K562 (cell line): ENCODE data around the gene LTBP2. TPM values are rescaled to one million over a fixed set of nuclear protein-coding genes. Genes with fewer than 3 reads are reported as not detected.

Source experiments
- ARID1B ChIP-seq: fragments of 450-650 bp; IDR thresholded peaks from 2 replicates; pipeline ENCODE4 v1.6.1; 2016; ENCODE audit warnings: antibody characterized with exemption, mild to moderate bottlenecking, inconsistent platforms
- ASH1L ChIP-seq: fragments of 450-650 bp; IDR thresholded peaks from 2 replicates; pipeline ENCODE4 v1.6.1; 2018; ENCODE audit warnings: borderline replicate concordance, mild to moderate bottlenecking, low read depth; ENCODE audit not compliant: partially characterized antibody
- BRD4 ChIP-seq: fragments of 200-600 bp; sonication (generic); IDR thresholded peaks from 2 replicates; pipeline ENCODE4 v1.6.1; 2017; ENCODE audit warnings: inconsistent platforms
- HNRNPH1 ChIP-seq: fragments of 200-400 bp; formaldehyde crosslinking; optimal IDR thresholded peaks from 2 replicates; pipeline ENCODE3; 2017; ENCODE audit warnings: low read depth, mild to moderate bottlenecking, low read length, moderate library complexity
- MCM3 ChIP-seq: fragments of 450-650 bp; IDR thresholded peaks from 2 replicates; pipeline ENCODE4 v1.6.1; 2016
- PPARD ChIP-seq: fragments of 250-450 bp; sonication (Bioruptor Pico); IDR thresholded peaks from 2 replicates; pipeline ENCODE4 v1.8.0; 2022; ENCODE audit warnings: inconsistent platforms, mild to moderate bottlenecking, moderate library complexity
- PTRF ChIP-seq: fragments of 450-650 bp; IDR thresholded peaks from 2 replicates; pipeline ENCODE4 v1.6.1; 2016; ENCODE audit warnings: mild to moderate bottlenecking, missing genetic modification characterization, missing compliant biosample characterization
- SRSF9 ChIP-seq: fragments of 200-400 bp; formaldehyde crosslinking; IDR thresholded peaks from 2 replicates; pipeline ENCODE4 v1.6.1; 2017; ENCODE audit warnings: low read depth, low read length, borderline replicate concordance
- ZNF133 ChIP-seq: fragments of 250-450 bp; sonication (Bioruptor Pico); IDR thresholded peaks from 2 replicates; pipeline ENCODE4 v1.4.0; 2020; ENCODE audit warnings: mild to moderate bottlenecking
- polyA plus RNA-seq, 8 experiments: library from polyadenylated mRNA; depleted of rRNA in 4 of 8; stranded (reverse) in 5 of 8; unstranded in 3 of 8; fragments of >200 nt; fragmentation: Nextera tagmentation in 2 of 8; fragmentation: Illumina TruSeq in 1 of 8; extraction: Ambion mirVana in 2 of 8; extraction: Trizol in 1 of 8; gene quantifications; 2 replicates each; pipeline versions ENCODE4 v1.2.1 to v1.2.3, GENCODE V29; 2011 to 2014; ENCODE audit warnings: inconsistent platforms in 1 of 8, missing spikeins in 1 of 8
- total RNA-seq, 7 experiments: library from RNA; depleted of rRNA in 6 of 7; stranded (reverse); fragments of >200 nt in 6 of 7; fragmentation: Illumina TruSeq in 2 of 7; extraction: Trizol in 2 of 7; gene quantifications; 2 replicates each; pipeline versions ENCODE4 v1.2.1 to v1.2.3, GENCODE V29; 2011 to 2021; ENCODE audit warnings: low replicate concordance in 1 of 7
- TF ChIP-seq, protein P1 (sequence below): sonication (generic); formaldehyde crosslinking; IDR thresholded peaks from 2 replicates; pipeline ENCODE4 v1.8.1; 2022; ENCODE audit warnings: missing genetic modification reagents
- TF ChIP-seq, protein P2 (sequence below): fragments of 250-450 bp; sonication (Bioruptor Pico); IDR thresholded peaks from 2 replicates; pipeline ENCODE4 v1.5.0; 2021; ENCODE audit warnings: mild to moderate bottlenecking, moderate library complexity
- TF ChIP-seq, protein P3 (sequence below): fragments of 450-650 bp; IDR thresholded peaks from one replicate; pipeline ENCODE4 v1.6.1; 2018; ENCODE audit warnings: mild to moderate bottlenecking, moderate library complexity; ENCODE audit not compliant: partially characterized antibody

Gene LTBP2
- total and polyA plus RNA-seq, 9 of the 15 experiments (the other 6 are each of a cell fraction or from before 2014, with no cell fraction given), result under 0.01 to 0.18 (median 0.03) TPM; not detected in 3

DNA sequence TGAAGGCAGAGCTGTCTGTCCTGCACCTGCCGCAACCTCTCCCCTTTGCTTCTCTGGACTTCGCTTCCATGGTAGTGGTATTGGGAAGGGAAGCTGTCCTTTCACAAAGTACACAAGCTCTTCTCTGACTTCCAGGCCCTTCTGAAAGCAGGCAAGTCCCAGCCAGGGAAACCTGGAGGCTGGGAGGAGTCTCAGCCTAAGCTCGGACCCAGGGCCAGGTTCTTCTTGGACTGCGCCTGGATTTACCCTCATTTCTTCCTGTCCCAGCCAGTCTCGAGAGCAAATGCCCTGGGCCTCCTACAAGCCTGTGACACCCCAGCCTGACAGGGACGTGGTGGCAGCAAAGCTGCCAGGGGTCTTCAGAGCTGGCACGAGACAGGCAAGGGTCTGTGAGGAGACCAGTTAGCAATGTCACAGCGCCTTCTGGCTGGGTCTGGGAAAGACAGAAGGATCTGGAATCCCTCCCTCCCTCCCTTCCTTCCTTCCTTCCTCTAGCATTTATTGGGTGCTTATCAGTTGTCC lies 96.1 kb downstream of the LTBP2 start (continued):
- TF ChIP-seq, protein P1, sequence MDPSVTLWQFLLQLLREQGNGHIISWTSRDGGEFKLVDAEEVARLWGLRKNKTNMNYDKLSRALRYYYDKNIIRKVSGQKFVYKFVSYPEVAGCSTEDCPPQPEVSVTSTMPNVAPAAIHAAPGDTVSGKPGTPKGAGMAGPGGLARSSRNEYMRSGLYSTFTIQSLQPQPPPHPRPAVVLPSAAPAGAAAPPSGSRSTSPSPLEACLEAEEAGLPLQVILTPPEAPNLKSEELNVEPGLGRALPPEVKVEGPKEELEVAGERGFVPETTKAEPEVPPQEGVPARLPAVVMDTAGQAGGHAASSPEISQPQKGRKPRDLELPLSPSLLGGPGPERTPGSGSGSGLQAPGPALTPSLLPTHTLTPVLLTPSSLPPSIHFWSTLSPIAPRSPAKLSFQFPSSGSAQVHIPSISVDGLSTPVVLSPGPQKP, result no peak
- no peak for TF ChIP-seq ZNF133 (CRISPR knock-in tag)
- TF ChIP-seq, protein P2, sequence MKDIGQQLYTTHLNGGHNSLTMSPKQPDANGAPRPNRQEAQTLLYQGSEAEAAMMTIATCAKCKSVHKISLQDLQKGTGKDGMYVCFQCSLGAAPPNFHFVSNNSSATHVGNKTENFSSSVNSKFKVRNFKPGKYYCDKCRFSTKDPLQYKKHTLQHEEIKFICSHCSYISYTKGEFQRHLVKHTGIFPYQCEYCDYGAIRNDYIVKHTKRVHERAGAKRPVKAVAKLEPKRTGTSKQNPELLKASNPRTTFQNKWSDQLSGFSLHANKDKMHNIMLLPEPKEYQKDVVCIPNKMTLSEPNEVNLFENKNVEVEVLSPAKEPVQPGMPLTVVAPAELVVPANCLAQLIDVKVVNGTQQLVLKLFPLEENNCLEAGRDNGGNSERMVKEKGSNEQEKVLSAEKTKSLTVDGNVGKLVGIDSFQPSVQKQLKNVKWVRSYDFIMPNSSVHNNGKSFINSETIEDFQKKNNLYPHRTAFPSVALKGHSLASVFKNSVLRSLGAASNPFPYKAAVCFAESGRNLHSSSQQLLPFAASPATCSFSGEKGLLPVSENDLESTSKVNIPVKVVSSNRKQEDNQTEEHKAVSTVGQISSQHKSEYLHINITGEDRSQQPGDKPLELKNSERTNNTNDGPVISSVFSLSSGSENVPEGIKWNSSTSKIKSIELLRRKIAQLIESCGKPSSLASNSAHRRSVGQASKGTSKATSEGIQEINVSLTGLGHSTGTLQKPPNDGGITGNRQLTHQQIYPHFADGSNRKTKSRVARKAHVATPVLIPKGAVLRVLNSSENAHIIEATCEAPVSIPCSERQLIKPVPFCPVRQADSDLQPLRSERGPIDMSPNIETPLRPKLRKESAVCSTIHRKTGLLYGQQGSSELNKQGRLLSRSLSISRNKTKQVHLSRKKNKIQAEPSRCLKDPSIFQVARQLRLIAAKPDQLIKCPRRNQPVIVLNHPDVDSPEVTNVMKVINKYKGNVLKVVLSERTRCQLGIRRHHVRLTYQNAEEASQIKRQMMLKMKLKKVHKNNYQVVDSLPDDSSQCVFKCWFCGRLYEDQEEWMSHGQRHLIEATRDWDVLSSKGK, result no peak
- no peak for TF ChIP-seq SRSF9
- TF ChIP-seq BRD4, result no peak
- TF ChIP-seq PPARD (CRISPR knock-in tag), result no peak
- TF ChIP-seq PTRF (tag), result no peak
- TF ChIP-seq, protein P3, sequence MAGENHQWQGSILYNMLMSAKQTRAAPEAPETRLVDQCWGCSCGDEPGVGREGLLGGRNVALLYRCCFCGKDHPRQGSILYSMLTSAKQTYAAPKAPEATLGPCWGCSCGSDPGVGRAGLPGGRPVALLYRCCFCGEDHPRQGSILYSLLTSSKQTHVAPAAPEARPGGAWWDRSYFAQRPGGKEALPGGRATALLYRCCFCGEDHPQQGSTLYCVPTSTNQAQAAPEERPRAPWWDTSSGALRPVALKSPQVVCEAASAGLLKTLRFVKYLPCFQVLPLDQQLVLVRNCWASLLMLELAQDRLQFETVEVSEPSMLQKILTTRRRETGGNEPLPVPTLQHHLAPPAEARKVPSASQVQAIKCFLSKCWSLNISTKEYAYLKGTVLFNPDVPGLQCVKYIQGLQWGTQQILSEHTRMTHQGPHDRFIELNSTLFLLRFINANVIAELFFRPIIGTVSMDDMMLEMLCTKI, result no peak
- TF ChIP-seq HNRNPH1, result no peak
- TF ChIP-seq ASH1L, result no peak
- no peak for TF ChIP-seq MCM3
- no peak for TF ChIP-seq ARID1B
